Activated naive CD4-positive, alpha-beta T cell treated with anti-CD3 and anti-CD28 coated beads, Interleukin-2, amount 10 ng/mL, durations not matched to agents 7 days and 5 days (primary cell): ENCODE measurements around the gene GSE1.

ENCODE experiments used
- CTCF ChIA-PET: fragments of 350-600 bp; sonication (Branson Sonifier 250); formaldehyde crosslinking; loops from one replicate; lab custom pipeline; 2021; ENCODE audit warnings: antibody characterized with exemption; lab: Charles Lee
- DNase-seq: peaks from one replicate; pipeline ENCODE4 v3.0.0-alpha.2; 2020
- H3K27ac Mint-ChIP-seq: one replicate; pipeline ENCODE4 v1.8.0; 2021; ENCODE audit warnings: mild to moderate bottlenecking, moderate library complexity, mixed read lengths
- H3K27me3 Mint-ChIP-seq: one replicate; pipeline ENCODE4 v1.8.0; 2021; ENCODE audit warnings: mild to moderate bottlenecking, mixed read lengths
- H3K36me3 Mint-ChIP-seq: one replicate; pipeline ENCODE4 v1.8.0; 2021; ENCODE audit warnings: mixed read lengths
- H3K4me1 Mint-ChIP-seq: one replicate; pipeline ENCODE4 v1.8.0; 2021; ENCODE audit warnings: mixed read lengths
- H3K4me3 Mint-ChIP-seq: one replicate; pipeline ENCODE4 v1.8.0; 2021; ENCODE audit warnings: mild to moderate bottlenecking, moderate library complexity, mixed read lengths
- H3K9me3 Mint-ChIP-seq: one replicate; pipeline ENCODE4 v1.8.0; 2021; ENCODE audit warnings: mixed read lengths

Gene GSE1

GRCh38 chr16:85690469-85691064, 77.4 kb downstream of the GSE1 start:
- Mint-ChIP-seq H3K36me3 (peaks cover 8% of the 10 kb centered on the region), H3K4me3 (no peak overlapping the region), H3K27ac (no peak overlapping the region), H3K27me3 (peaks cover 55% of the 10 kb centered on the region), H3K9me3 (no peaks in the 10 kb centered on the region), H3K4me1 (peaks cover 23% of the 10 kb centered on the region)
- DNase-seq, result no peak
- CTCF ChIA-PET, result interaction anchor here (1.1 to 2.1 kb wide), 2 partner anchors 28 to 32 kb away, joined by 5 to 7 read pairs; no protein-coding TSS in a partner anchor

GRCh38 chr16:85695196-85696128, 82.3 kb downstream of the GSE1 start:
- H3K4me3 Mint-ChIP-seq, result no peak overlapping the region
- no peak overlapping the region for H3K27ac Mint-ChIP-seq
- no peaks in the 10 kb centered on the region for H3K4me1 Mint-ChIP-seq
- CTCF ChIA-PET, result interaction anchor here (1.0 kb wide), 1 partner anchor 443 kb away, joined by 3 read pairs; no protein-coding TSS in a partner anchor
- H3K27me3 Mint-ChIP-seq, result peaks cover 85% of the 10 kb centered on the region
- H3K36me3 Mint-ChIP-seq, result no peaks in the 10 kb centered on the region
- DNase-seq, result no peak
- H3K9me3 Mint-ChIP-seq, result no peaks in the 10 kb centered on the region

GRCh38 chr16:85696781-85697180, 83.7 kb downstream of the GSE1 start:
- Mint-ChIP-seq H3K36me3 (no peaks in the 10 kb centered on the region), H3K27me3 (peaks cover 83% of the 10 kb centered on the region), H3K27ac (no peak overlapping the region), H3K9me3 (no peaks in the 10 kb centered on the region), H3K4me3 (no peak overlapping the region), H3K4me1 (no peaks in the 10 kb centered on the region)
- no peak for DNase-seq
- CTCF ChIA-PET, result no interaction called here

- no peak overlapping the region for H3K27ac Mint-ChIP-seq
- CTCF ChIA-PET, result no interaction called here
- no peak for DNase-seq
- no peaks in the 10 kb centered on the region for H3K4me1 Mint-ChIP-seq
- peaks cover 83% of the 10 kb centered on the region for H3K27me3 Mint-ChIP-seq
- no peaks in the 10 kb centered on the region for H3K36me3 Mint-ChIP-seq
- no peak overlapping the region for H3K4me3 Mint-ChIP-seq
- H3K9me3 Mint-ChIP-seq, result no peaks in the 10 kb centered on the region
Observed at GRCh38 chr16:85697431-85697830, 84.3 kb downstream of the GSE1 start.

- no peak for DNase-seq
- peaks cover 79% of the 10 kb centered on the region for H3K27me3 Mint-ChIP-seq
- no peaks in the 10 kb centered on the region for H3K9me3 Mint-ChIP-seq
- no peaks in the 10 kb centered on the region for H3K4me1 Mint-ChIP-seq
- no peaks in the 10 kb centered on the region for H3K36me3 Mint-ChIP-seq
- no peak overlapping the region for H3K4me3 Mint-ChIP-seq
- no peak overlapping the region for H3K27ac Mint-ChIP-seq
- CTCF ChIA-PET, result no interaction called here
Observed at GRCh38 chr16:85698459-85698891, 85.4 kb downstream of the GSE1 start.

- Mint-ChIP-seq H3K36me3 (no peaks in the 10 kb centered on the region), H3K27ac (no peak overlapping the region), H3K9me3 (no peaks in the 10 kb centered on the region), H3K4me3 (no peak overlapping the region), H3K27me3 (peaks cover 74% of the 10 kb centered on the region), H3K4me1 (no peaks in the 10 kb centered on the region)
- CTCF ChIA-PET, result no interaction called here
- no peak for DNase-seq
Observed at GRCh38 chr16:85698935-85699558, 85.9 kb downstream of the GSE1 start.

- no peak for DNase-seq
- no peaks in the 10 kb centered on the region for H3K4me1 Mint-ChIP-seq
- no peaks in the 10 kb centered on the region for H3K36me3 Mint-ChIP-seq
- CTCF ChIA-PET, result no interaction called here
- no peaks in the 10 kb centered on the region for H3K9me3 Mint-ChIP-seq
- no peak overlapping the region for H3K4me3 Mint-ChIP-seq
- H3K27ac Mint-ChIP-seq, result no peak overlapping the region
- peaks cover 69% of the 10 kb centered on the region for H3K27me3 Mint-ChIP-seq
Observed at GRCh38 chr16:85699628-85700027, 86.5 kb downstream of the GSE1 start.

- Mint-ChIP-seq H3K27me3 (peaks cover 28% of the 10 kb centered on the region), H3K4me3 (no peak overlapping the region), H3K36me3 (no peaks in the 10 kb centered on the region), H3K9me3 (no peaks in the 10 kb centered on the region), H3K27ac (no peak overlapping the region), H3K4me1 (no peaks in the 10 kb centered on the region)
- no peak for DNase-seq
- CTCF ChIA-PET, result interaction anchor here (1.1 to 1.3 kb wide), 2 partner anchors 13 to 15 kb away, joined by 3 to 5 read pairs; no protein-coding TSS in a partner anchor
Observed at GRCh38 chr16:85704011-85704410, 90.9 kb downstream of the GSE1 start.

- no peak for DNase-seq
- H3K4me1 Mint-ChIP-seq, result no peaks in the 10 kb centered on the region
- H3K36me3 Mint-ChIP-seq, result no peaks in the 10 kb centered on the region
- H3K9me3 Mint-ChIP-seq, result no peaks in the 10 kb centered on the region
- no peak overlapping the region for H3K27ac Mint-ChIP-seq
- peaks cover 19% of the 10 kb centered on the region for H3K27me3 Mint-ChIP-seq
- H3K4me3 Mint-ChIP-seq, result no peak overlapping the region
- CTCF ChIA-PET, result interaction anchor here (0.6 to 1.1 kb wide), 2 partner anchors 12 to 46 kb away, joined by 5 read pairs; no protein-coding TSS in a partner anchor
Observed at GRCh38 chr16:85704900-85705846, 92.1 kb downstream of the GSE1 start.

- no peaks in the 10 kb centered on the region for H3K9me3 Mint-ChIP-seq
Observed at GRCh38 chr16:85706449-85707034, 93.4 kb downstream of the GSE1 start.

GRCh38 chr16:85707528-85708095, 94.5 kb downstream of the GSE1 start:
- Mint-ChIP-seq H3K36me3 (peaks cover 2% of the 10 kb centered on the region), H3K9me3 (peaks cover 6% of the 10 kb centered on the region), H3K27ac (no peak overlapping the region), H3K27me3 (peaks cover 1% of the 10 kb centered on the region), H3K4me1 (no peaks in the 10 kb centered on the region), H3K4me3 (no peak overlapping the region)
- no peak for DNase-seq
- CTCF ChIA-PET, result no interaction called here

More at GRCh38 chr16:85706449-85707034, 93.4 kb downstream of the GSE1 start:
- DNase-seq, result no peak
- no peak overlapping the region for H3K27ac Mint-ChIP-seq
- no peaks in the 10 kb centered on the region for H3K36me3 Mint-ChIP-seq
- CTCF ChIA-PET, result no interaction called here
- H3K4me3 Mint-ChIP-seq, result no peak overlapping the region
- no peaks in the 10 kb centered on the region for H3K4me1 Mint-ChIP-seq
- peaks cover 12% of the 10 kb centered on the region for H3K27me3 Mint-ChIP-seq

- H3K36me3 Mint-ChIP-seq, result peaks cover 2% of the 10 kb centered on the region
- CTCF ChIA-PET, result no interaction called here
- H3K4me1 Mint-ChIP-seq, result no peaks in the 10 kb centered on the region
- H3K27ac Mint-ChIP-seq, result no peak overlapping the region
- no peak for DNase-seq
- peaks cover 6% of the 10 kb centered on the region for H3K9me3 Mint-ChIP-seq
- H3K27me3 Mint-ChIP-seq, result no peaks in the 10 kb centered on the region
- H3K4me3 Mint-ChIP-seq, result no peak overlapping the region
Observed at GRCh38 chr16:85708338-85708737, 95.2 kb downstream of the GSE1 start.
